ENCODE results near the gene AGTR1. TPM values are rescaled to one million over a fixed set of nuclear protein-coding genes. Genes with fewer than 3 reads are reported as not detected.
"Not testable (repeated sequence)": the region's sequence is repeated elsewhere in the genome, so short reads cannot be mapped to it uniquely, and the experiment has no call there.

Gene AGTR1
- total RNA-seq, 2 experiments from 2014 or later = not detected

DNA sequence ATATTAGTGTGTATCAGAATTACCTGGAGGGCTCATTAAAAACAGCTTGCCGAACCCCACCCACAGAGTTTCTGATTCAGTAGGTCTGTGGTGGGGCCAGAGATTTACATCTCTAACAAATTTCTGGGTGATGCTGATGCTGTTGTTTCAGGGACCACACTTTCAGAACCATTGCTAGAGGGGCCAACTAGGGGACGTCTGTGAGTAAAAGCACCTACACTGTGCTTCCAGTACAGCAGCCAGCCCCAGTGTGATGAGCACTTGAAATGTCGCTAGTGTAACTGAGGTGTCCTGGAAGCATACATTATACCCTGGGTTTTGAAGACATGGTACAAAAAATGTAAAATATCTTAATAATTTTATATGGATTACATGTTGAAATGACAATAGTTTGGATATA lies 33.0 kb downstream of the AGTR1 start:
- CTCF ChIA-PET = no interaction called here
- DNase-seq (no peak), ATAC-seq (no peak)
- no peaks in the 10 kb centered on the region for H3K36me3 Mint-ChIP-seq
- no peak overlapping the region for H3K27ac Mint-ChIP-seq
- H3K4me3 Mint-ChIP-seq = no peak overlapping the region
- no peaks in the 10 kb centered on the region for H3K9me3 Mint-ChIP-seq (ENCODE audit: low read depth)
- no peaks in the 10 kb centered on the region for H3K27me3 Mint-ChIP-seq
- peaks cover 4% of the 10 kb centered on the region for H3K4me1 Mint-ChIP-seq

DNA sequence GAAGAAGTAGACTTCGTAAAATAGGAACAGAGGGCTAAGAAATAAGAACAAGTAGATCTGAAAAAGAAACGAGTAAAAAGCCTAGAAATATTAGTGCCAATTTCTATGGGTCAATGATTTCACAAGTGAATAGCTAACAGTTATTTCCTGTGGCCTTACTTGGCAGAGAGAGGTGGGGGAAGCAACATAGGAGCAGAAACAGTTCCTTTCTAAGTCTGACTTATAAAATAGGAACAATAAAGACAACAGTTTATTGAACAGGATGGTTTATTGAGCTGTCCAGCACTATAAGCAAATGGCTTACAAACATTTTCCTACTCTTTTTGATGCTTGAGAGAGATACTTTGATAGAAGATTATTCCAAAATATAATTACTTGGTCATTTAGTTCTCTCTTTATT lies 37.9 kb downstream of the AGTR1 start:
- DNase-seq (no peak), ATAC-seq (no peak)
- Mint-ChIP-seq H3K27ac (no peak overlapping the region), H3K9me3 (ENCODE audit: low read depth) (no peaks in the 10 kb centered on the region), H3K36me3 (no peaks in the 10 kb centered on the region), H3K27me3 (no peaks in the 10 kb centered on the region), H3K4me3 (no peak overlapping the region), H3K4me1 (no peaks in the 10 kb centered on the region)
- CTCF ChIA-PET = interaction anchor here (1.4 kb wide), 1 partner anchor 11 kb away, joined by 4 read pairs; no protein-coding TSS in a partner anchor

DNA sequence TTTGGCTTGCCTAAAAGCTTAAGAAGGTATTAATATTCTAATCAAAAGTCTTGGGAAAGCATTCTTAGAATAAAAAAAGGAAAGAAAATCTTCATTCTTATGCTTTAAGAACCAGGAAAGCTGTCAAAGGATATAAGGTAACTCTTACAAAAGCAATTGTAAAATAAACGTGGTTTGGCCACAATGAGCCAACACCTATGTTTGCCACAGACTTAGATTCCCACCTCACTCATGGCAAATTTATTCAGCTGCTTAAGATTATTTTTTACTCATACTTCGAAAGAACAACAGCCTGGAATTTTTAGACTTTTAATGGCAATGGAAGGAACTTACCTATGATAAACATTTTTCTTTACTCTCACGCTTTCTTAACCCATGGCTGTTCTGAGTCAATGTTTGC lies 38.4 kb downstream of the AGTR1 start:
- no peak overlapping the region for H3K4me3 Mint-ChIP-seq
- H3K9me3 Mint-ChIP-seq (ENCODE audit: low read depth) = no peaks in the 10 kb centered on the region
- no peaks in the 10 kb centered on the region for H3K27me3 Mint-ChIP-seq
- DNase-seq = no peak
- no peaks in the 10 kb centered on the region for H3K4me1 Mint-ChIP-seq
- no peaks in the 10 kb centered on the region for H3K36me3 Mint-ChIP-seq
- no peak for ATAC-seq
- H3K27ac Mint-ChIP-seq = no peak overlapping the region
- CTCF ChIA-PET = interaction anchor here (1.4 kb wide), 1 partner anchor 11 kb away, joined by 4 read pairs; no protein-coding TSS in a partner anchor

DNA sequence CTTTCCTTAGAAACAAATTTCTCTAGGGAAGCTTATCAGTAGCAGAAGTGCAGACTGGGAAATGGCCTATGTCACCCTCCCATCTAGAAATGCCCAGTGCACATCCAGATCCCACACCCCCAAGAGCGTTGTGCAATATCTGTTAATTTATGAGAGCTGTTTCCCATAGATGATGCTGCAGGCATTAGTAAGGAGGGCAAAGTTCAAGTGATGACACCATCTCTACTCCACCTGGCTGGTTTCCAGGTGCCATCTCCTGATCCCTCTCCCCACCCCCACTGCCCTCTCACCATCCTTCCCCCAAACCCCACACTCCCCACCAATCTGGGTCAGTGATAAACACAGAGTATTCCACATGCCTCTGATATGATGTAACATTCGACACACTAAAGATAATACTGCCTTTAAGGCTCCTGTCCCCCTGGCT lies 39.4 kb downstream of the AGTR1 start:
- Mint-ChIP-seq H3K27me3 (no peaks in the 10 kb centered on the region), H3K36me3 (no peaks in the 10 kb centered on the region), H3K27ac (no peak overlapping the region), H3K4me3 (no peak overlapping the region), H3K9me3 (ENCODE audit: low read depth) (no peaks in the 10 kb centered on the region), H3K4me1 (no peaks in the 10 kb centered on the region)
- ATAC-seq (no peak), DNase-seq (no peak)
- CTCF ChIA-PET = interaction anchor here (1.4 kb wide), 1 partner anchor 10 kb away, joined by 4 read pairs; no protein-coding TSS in a partner anchor

DNA sequence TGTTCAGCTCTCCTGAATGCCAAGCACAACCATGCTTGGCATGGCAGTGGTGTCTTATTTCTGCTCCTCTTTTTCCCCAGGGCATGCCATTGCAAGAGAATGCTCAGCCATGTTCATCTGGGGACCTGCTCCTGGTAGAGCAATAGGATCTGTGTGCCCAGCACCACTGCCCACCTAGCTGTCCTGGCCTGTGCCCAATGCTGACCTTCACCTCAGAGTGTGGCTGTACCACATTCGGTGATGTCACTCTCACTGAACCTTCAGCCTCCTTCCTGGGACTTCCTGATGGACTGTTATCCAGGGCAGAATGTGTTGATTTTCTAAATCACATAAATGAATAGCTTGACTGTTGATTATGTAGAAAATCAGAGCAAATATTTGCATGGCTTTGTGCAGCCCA lies 42.0 kb downstream of the AGTR1 start:
- H3K36me3 Mint-ChIP-seq = no peaks in the 10 kb centered on the region
- CTCF ChIA-PET = no interaction called here
- no peak overlapping the region for H3K27ac Mint-ChIP-seq
- H3K4me3 Mint-ChIP-seq = no peak overlapping the region
- DNase-seq (no peak), ATAC-seq (no peak)
- H3K9me3 Mint-ChIP-seq (ENCODE audit: low read depth) = no peaks in the 10 kb centered on the region
- H3K27me3 Mint-ChIP-seq = no peaks in the 10 kb centered on the region
- no peaks in the 10 kb centered on the region for H3K4me1 Mint-ChIP-seq

DNA sequence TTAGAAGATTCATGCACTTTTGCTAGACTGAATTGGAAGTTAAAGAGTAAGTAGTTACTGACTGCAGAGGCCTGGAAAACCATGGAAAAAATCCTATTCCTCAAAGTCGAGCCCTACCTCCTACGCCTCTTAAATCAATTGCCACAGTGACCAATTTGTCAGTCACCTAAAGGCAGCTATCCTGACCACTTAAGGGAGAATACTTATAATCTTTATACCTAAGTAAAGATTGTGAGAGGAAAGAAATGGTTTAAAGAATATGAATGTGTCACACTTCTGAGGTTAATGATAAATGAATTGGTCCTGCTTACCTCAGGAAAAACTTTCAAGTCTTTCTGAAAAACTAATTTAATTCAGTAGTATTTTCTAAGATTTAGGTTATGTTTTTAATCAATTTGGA lies 42.6 kb downstream of the AGTR1 start:
- CTCF ChIA-PET = no interaction called here
- H3K4me3 Mint-ChIP-seq = no peak overlapping the region

DNA sequence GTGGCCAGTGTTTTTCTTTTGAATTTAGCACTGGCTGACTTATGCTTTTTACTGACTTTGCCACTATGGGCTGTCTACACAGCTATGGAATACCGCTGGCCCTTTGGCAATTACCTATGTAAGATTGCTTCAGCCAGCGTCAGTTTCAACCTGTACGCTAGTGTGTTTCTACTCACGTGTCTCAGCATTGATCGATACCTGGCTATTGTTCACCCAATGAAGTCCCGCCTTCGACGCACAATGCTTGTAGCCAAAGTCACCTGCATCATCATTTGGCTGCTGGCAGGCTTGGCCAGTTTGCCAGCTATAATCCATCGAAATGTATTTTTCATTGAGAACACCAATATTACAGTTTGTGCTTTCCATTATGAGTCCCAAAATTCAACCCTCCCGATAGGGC lies 43.5 kb downstream of the AGTR1 start:
- Mint-ChIP-seq H3K9me3 (ENCODE audit: low read depth) (no peaks in the 10 kb centered on the region), H3K27ac (no peak overlapping the region), H3K36me3 (no peaks in the 10 kb centered on the region), H3K27me3 (no peaks in the 10 kb centered on the region), H3K4me3 (no peak overlapping the region), H3K4me1 (no peaks in the 10 kb centered on the region)
- DNase-seq (no peak), ATAC-seq (no peak)
- CTCF ChIA-PET = no interaction called here

More for the DNA sequence above, 42.6 kb downstream of the AGTR1 start:
- no peak for DNase-seq
- H3K9me3 Mint-ChIP-seq (ENCODE audit: low read depth) = no peaks in the 10 kb centered on the region
- no peaks in the 10 kb centered on the region for H3K36me3 Mint-ChIP-seq
- no peak overlapping the region for H3K27ac Mint-ChIP-seq
- H3K4me1 Mint-ChIP-seq = no peaks in the 10 kb centered on the region
- no peaks in the 10 kb centered on the region for H3K27me3 Mint-ChIP-seq
- ATAC-seq = no peak

DNA sequence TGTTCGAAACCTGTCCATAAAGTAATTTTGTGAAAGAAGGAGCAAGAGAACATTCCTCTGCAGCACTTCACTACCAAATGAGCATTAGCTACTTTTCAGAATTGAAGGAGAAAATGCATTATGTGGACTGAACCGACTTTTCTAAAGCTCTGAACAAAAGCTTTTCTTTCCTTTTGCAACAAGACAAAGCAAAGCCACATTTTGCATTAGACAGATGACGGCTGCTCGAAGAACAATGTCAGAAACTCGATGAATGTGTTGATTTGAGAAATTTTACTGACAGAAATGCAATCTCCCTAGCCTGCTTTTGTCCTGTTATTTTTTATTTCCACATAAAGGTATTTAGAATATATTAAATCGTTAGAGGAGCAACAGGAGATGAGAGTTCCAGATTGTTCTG lies 44.4 kb downstream of the AGTR1 start:
- H3K27me3 Mint-ChIP-seq = no peaks in the 10 kb centered on the region
- CTCF ChIA-PET = no interaction called here

DNA sequence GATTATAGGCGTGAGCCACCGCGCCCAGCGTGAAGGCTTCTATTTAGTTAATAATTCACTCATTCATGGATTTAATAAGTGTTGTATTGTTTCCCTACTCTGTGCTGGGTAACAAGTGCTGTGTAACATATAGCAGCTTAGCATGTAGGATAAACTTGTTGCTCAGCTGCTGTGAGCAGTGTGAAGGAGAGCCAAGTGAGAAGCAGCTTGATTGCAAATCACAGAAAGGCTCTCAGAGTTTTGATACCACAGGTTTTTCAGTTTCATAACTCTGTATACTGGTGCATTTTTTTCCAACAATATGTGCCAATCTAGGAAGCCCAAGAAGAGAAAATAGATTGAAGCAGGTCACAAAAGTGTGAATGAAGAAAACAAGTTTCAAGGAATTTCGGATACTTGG lies 48.4 kb downstream of the AGTR1 start:
- H3K27ac Mint-ChIP-seq = no peak overlapping the region
- H3K27me3 Mint-ChIP-seq = no peaks in the 10 kb centered on the region
- CTCF ChIA-PET = interaction anchor here (1.8 kb wide), 1 partner anchor 10 kb away, joined by 4 read pairs; no protein-coding TSS in a partner anchor
- ATAC-seq = no peak
- H3K4me3 Mint-ChIP-seq = no peak overlapping the region
- H3K36me3 Mint-ChIP-seq = no peaks in the 10 kb centered on the region
- H3K9me3 Mint-ChIP-seq (ENCODE audit: low read depth) = no peaks in the 10 kb centered on the region
- no peak for DNase-seq
- H3K4me1 Mint-ChIP-seq = no peaks in the 10 kb centered on the region

More for the DNA sequence above, 44.4 kb downstream of the AGTR1 start:
- Mint-ChIP-seq H3K27ac (no peak overlapping the region), H3K36me3 (no peaks in the 10 kb centered on the region), H3K4me3 (no peak overlapping the region), H3K9me3 (ENCODE audit: low read depth) (no peaks in the 10 kb centered on the region), H3K4me1 (no peaks in the 10 kb centered on the region)
- DNase-seq (no peak), ATAC-seq (no peak)

DNA sequence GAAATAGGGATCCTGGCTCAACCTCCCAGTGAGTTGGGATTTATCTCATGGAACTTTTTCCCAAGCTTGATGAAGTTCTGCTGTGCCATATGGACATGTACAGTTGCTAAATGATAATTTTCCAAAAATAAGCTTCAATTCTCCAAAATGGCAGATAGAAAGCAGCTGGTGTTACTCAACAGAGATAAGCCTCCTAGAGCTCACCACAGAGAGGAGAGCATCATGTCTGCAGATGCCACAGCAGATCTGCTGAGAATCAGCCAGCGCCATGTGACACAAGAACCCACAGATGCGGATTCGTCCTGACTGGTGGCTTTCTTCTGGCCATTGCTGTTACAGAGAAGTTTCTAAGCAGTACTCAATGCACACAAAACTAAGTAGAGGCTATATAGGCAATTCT lies 50.6 kb downstream of the AGTR1 start:
- Mint-ChIP-seq H3K27ac (no peak overlapping the region), H3K4me1 (no peaks in the 10 kb centered on the region), H3K4me3 (no peak overlapping the region), H3K36me3 (no peaks in the 10 kb centered on the region), H3K9me3 (ENCODE audit: low read depth) (no peaks in the 10 kb centered on the region), H3K27me3 (no peaks in the 10 kb centered on the region)
- ATAC-seq (no peak), DNase-seq (no peak)
- CTCF ChIA-PET = no interaction called here

DNA sequence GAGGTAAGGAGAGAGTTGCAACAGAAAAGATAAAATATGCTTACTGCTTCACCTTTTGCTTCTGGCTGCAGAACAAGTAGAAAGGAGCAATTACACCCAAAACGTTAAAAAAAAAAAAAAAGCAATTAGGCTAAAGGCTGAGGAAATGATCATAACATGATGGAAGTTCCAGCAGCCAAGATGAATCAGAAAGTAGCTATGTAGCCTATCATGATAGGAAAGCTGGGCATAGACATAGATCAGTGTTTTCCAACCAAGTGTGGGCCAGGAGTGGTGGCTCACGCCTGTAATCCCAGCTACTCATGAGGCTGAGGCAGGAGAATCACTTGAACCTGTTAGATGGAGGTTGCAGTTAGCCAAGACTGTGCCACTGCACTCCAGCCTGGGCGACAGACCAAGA lies 52.6 kb downstream of the AGTR1 start:
- CTCF ChIA-PET = no interaction called here

DNA sequence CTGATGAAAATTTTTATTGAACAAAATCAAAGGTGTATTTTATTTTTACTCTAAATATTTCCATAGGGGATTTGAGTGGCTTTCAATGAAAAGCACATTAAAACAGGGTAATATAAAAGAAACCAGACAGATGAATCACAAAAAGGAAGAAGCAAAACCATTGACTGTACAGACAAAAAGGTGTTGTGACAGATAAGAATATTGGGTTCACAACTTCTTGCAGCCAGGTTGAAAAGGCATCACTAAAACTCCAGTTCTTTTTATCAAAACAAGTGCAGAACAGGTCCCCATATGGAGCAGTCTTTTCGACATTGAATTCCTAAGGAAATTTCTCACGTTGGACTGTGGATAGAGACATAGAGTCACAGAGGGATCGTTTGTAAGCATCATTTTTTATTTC lies 53.8 kb downstream of the AGTR1 start:
- ATAC-seq = no peak
- Mint-ChIP-seq H3K27me3 (no peaks in the 10 kb centered on the region), H3K4me1 (no peaks in the 10 kb centered on the region), H3K27ac (no peak overlapping the region), H3K4me3 (no peak overlapping the region), H3K9me3 (ENCODE audit: low read depth) (no peaks in the 10 kb centered on the region), H3K36me3 (no peaks in the 10 kb centered on the region)
- no peak for DNase-seq
- CTCF ChIA-PET = no interaction called here

More for the DNA sequence above, 52.6 kb downstream of the AGTR1 start:
- ATAC-seq (no peak), DNase-seq (no peak)
- Mint-ChIP-seq H3K27me3 (no peaks in the 10 kb centered on the region), H3K36me3 (no peaks in the 10 kb centered on the region), H3K27ac (no peak overlapping the region), H3K9me3 (ENCODE audit: low read depth) (no peaks in the 10 kb centered on the region), H3K4me1 (no peaks in the 10 kb centered on the region), H3K4me3 (no peak overlapping the region)

DNA sequence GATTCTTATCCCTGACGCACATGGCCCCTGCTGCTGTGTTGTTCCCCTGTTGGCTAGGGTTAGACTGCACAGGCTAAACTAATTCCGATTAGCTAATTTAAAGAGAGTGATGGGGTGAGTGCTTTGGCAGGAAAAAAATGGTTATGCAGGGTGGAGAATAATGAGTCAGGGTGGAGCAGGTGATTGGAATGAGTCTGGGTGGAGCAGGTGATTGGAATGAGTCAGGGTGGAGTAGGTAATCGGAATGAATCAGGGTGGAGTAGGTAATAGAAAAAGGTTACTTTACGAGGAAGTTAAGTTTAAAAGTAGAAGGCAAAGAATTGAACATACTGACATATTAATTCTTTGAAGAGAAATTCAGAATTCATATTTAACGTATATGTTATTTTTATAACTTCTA lies 55.7 kb downstream of the AGTR1 start:
- H3K4me3 Mint-ChIP-seq; ATAC-seq; DNase-seq; CTCF ChIA-PET; H3K27me3 Mint-ChIP-seq; H3K27ac Mint-ChIP-seq; H3K4me1 Mint-ChIP-seq; H3K36me3 Mint-ChIP-seq; H3K9me3 Mint-ChIP-seq (ENCODE audit: low read depth): not testable (repeated sequence)

DNA sequence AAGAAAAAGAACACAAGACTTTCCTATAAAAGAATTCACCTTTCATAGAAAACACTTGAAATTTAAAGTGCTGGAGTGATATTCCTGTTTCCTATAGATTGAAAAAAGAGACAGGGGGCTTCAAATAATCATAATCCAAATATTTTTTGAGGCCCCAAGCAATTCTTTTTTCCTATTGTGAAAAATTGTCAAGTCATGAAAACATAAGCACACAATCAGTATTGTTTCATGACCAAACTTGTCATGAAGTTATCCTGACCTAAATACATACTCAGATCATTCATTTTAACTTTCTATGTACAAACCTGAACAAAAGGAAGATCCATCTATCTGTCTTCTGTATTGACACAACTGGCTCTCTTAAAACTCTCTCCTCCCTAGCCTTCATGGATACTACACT lies 57.9 kb downstream of the AGTR1 start:
- H3K4me3 Mint-ChIP-seq = no peak overlapping the region
- DNase-seq (no peak), ATAC-seq (no peak)
- CTCF ChIA-PET = no interaction called here
- no peaks in the 10 kb centered on the region for H3K9me3 Mint-ChIP-seq (ENCODE audit: low read depth)
- no peaks in the 10 kb centered on the region for H3K36me3 Mint-ChIP-seq
- H3K4me1 Mint-ChIP-seq = no peaks in the 10 kb centered on the region
- no peaks in the 10 kb centered on the region for H3K27me3 Mint-ChIP-seq
- H3K27ac Mint-ChIP-seq = no peak overlapping the region

DNA sequence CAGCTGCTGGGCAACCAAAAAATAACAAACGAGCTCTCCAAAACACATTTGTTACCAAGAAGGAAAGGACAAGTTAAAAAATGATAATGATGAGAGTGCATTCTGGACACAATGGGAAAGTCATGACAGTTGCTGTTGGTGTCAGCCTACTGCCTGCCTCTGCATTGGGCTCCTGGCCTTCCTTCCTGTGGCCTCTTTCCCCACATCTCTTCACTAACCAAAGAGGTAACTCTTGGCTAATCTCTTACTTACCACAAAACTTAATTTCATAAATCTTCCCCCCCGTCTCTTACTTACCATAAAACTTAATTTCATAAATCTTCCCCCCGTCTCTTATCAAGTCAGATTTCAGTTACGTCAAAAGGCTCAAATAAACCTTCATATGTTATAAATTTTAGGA lies 58.6 kb downstream of the AGTR1 start:
- no peak overlapping the region for H3K27ac Mint-ChIP-seq
- CTCF ChIA-PET = no interaction called here
- no peaks in the 10 kb centered on the region for H3K27me3 Mint-ChIP-seq
- no peak overlapping the region for H3K4me3 Mint-ChIP-seq
- ATAC-seq (no peak), DNase-seq (no peak)
- H3K9me3 Mint-ChIP-seq (ENCODE audit: low read depth) = no peaks in the 10 kb centered on the region
- no peaks in the 10 kb centered on the region for H3K36me3 Mint-ChIP-seq
- H3K4me1 Mint-ChIP-seq = no peaks in the 10 kb centered on the region
